Right lobe of liver (tissue), 4 donors: ENCODE measurements around the gene PPARGC1A.

ENCODE experiments used
- CTCF ChIP-seq, 4 donors: fragments of 200-600 bp in 3 of 4; fragments of 450-650 bp in 1 of 4; IDR thresholded peaks; one replicate each; pipeline versions ENCODE4 v1.5.1 to v1.8.0; 2016 to 2022; ENCODE audit warnings: antibody characterized with exemption in 4 of 4, mild to moderate bottlenecking in 2 of 4
- POLR2A ChIP-seq: fragments of 450-650 bp; IDR thresholded peaks from one replicate; pipeline ENCODE4 v1.6.1; 2017; ENCODE audit warnings: antibody characterized with exemption, mild to moderate bottlenecking
- donor health status: DM: no; HTN: no; CAD: no.
- donor health status: DM: no; HTN: no; CAD: no.
- donor health status: DM: no; HTN: yes; CAD: no.

GRCh38 chr4:23766344-23766743 lies 123.5 kb downstream of the PPARGC1A start:
- TF ChIP-seq CTCF (IDR thresholded peaks at IDR 0.05) (no peak), POLR2A (no peak)
